Bronchial epithelial cell (primary cell): ENCODE measurements around the gene GEN1. TPM values are rescaled to one million over a fixed set of nuclear protein-coding genes. Genes with fewer than 3 reads are reported as not detected.

ENCODE experiments used
- DNase-seq: peaks from one replicate; pipeline ENCODE4 v3.0.0-alpha.2; 2010; ENCODE audit warnings: low read depth
- FAIRE-seq: peaks from 2 replicates; lab custom pipeline; 2011; peaks lifted over from hg19 to GRCh38; lab: Jason Lieb, UNC
- H3K27me3 ChIP-seq: 2 replicates; pipeline ENCODE4 v1.5.1; 2011; ENCODE audit warnings: low read length; ENCODE audit not compliant: control insufficient read depth, insufficient read depth
- H3K36me3 ChIP-seq: 2 replicates; pipeline ENCODE4 v1.5.1; 2011; ENCODE audit warnings: low read length; ENCODE audit not compliant: control insufficient read depth, insufficient read depth
- H3K4me3 ChIP-seq: 2 replicates; pipeline ENCODE4 v1.5.1; 2011; ENCODE audit warnings: mild to moderate bottlenecking, low read depth, low read length, control low read depth
- total RNA-seq: library from RNA; depleted of rRNA; stranded (reverse); fragments of >200 nt; gene quantifications from 2 replicates; pipeline ENCODE4 v1.2.1, GENCODE V29; 2014
- TF ChIP-seq, protein P1 (sequence below): IDR thresholded peaks from 2 replicates; pipeline ENCODE4 v1.5.1; 2011; ENCODE audit warnings: mild to moderate bottlenecking, moderate library complexity, low read length, control low read depth, inconsistent platforms; ENCODE audit not compliant: insufficient read depth, severe bottlenecking

GEN1 gene
- total RNA-seq, 1 donor from 2014 or later, result 2.6 TPM

DNA sequence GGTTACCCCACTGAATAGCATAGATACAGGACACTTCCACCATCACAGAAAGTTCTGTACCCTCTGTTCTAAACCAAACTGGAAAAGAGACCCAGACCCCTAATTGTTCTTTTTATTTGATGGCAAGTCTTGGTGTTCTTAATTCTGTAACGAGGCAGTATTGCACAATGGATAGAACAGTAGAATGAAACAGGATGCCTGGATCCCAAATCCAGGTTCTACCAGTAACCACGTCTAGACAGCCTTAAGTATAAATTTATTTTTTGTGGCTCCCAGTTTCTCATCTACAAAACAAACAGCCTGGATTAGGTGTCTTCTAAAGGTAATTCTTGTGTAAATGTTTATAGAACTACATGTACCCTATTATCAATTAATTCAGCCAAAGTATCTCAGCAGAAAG is 24.1 kb upstream of the GEN1 start:
- FAIRE-seq (no peak), DNase-seq (no peak)
- Histone ChIP-seq H3K4me3 (no peak overlapping the region), H3K27me3 (no peaks in the 10 kb centered on the region), H3K36me3 (peaks cover 7% of the 10 kb centered on the region)
- TF ChIP-seq, protein P1, sequence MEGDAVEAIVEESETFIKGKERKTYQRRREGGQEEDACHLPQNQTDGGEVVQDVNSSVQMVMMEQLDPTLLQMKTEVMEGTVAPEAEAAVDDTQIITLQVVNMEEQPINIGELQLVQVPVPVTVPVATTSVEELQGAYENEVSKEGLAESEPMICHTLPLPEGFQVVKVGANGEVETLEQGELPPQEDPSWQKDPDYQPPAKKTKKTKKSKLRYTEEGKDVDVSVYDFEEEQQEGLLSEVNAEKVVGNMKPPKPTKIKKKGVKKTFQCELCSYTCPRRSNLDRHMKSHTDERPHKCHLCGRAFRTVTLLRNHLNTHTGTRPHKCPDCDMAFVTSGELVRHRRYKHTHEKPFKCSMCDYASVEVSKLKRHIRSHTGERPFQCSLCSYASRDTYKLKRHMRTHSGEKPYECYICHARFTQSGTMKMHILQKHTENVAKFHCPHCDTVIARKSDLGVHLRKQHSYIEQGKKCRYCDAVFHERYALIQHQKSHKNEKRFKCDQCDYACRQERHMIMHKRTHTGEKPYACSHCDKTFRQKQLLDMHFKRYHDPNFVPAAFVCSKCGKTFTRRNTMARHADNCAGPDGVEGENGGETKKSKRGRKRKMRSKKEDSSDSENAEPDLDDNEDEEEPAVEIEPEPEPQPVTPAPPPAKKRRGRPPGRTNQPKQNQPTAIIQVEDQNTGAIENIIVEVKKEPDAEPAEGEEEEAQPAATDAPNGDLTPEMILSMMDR, result no peak

DNA sequence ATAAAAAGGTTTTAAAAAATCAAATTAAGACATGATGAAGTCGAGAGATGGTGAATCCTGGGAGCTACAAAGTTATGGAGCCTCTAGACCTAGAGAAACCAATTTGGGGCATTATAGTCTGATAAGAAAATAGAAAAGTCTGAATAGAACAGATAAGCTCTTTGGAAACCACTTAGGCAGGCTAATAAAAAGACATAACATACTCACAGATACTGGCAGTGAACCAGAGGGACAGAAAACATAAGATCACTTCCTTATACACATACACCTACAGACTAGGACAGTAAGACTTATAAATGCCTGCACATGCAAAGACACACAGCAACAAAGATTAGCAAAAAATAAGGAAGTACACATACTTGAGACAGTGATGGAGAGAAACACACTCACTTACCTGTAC is 20.3 kb upstream of the GEN1 start:
- no peak for FAIRE-seq
- Histone ChIP-seq H3K4me3 (no peak overlapping the region), H3K36me3 (peaks cover 7% of the 10 kb centered on the region), H3K27me3 (no peaks in the 10 kb centered on the region)
- DNase-seq, result no peak
- TF ChIP-seq, protein P1, result no peak

DNA sequence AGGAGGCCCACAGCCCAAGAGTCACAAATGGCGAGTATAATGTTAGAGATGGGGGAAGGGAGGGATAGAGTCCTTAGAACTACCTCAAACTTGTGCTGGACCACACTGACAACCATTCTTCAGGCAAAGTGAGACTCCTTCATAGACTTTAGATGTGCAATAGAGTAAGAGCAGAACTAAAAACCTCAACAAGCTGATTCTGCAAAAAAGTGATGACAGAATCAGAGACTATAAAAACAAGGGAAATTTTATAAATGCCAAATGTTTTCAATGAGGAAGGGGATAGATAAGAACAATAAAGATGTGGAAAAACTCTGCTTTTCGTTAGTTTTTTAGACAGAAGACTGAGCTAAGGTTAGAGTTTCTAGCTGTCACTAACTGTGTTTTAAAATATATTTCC is 18.1 kb upstream of the GEN1 start:
- Histone ChIP-seq H3K27me3 (no peaks in the 10 kb centered on the region), H3K36me3 (peaks cover 6% of the 10 kb centered on the region), H3K4me3 (no peak overlapping the region)
- TF ChIP-seq, protein P1, result no peak
- no peak for DNase-seq
- no peak for FAIRE-seq

DNA sequence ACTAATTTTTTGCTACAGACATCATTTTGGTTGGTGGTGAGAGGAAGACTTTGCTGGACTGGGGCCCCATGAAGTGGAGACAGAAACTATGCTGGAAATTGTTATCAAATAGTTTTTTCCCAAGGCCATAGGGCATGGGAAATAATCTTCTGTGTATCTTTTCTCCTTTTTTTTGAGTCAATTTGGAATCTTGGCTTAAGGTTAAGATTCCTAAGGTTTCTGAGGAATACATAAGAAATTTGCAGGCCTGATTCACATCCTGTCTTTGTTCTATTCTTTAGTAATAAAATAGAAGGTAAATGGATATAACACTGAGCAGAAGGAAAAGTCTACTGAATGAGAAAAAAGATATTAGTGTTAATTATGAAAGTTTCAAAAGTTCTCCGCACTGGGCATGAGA is 16.9 kb upstream of the GEN1 start:
- Histone ChIP-seq H3K27me3 (no peaks in the 10 kb centered on the region), H3K36me3 (peaks cover 6% of the 10 kb centered on the region), H3K4me3 (no peak overlapping the region)
- TF ChIP-seq, protein P1, result no peak
- FAIRE-seq (no peak), DNase-seq (no peak)

DNA sequence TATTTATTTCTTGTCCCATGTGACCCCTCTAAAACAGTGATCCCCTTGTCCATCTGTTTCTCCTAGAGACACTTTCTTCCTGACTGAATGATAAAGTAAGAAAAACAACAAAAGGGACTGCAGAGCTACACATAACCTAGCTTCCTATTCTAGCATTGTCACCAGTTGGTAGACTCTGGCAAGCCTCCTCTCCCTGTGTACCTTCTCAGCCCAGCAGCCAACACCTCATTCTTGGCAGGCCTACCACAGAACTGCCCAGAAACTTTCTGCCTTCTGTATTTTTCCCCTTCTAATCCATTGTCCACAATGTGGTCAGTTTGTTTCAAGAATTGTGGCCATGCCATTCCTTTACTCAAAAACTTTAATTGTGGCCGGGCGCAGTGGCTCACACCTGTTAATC is 13.7 kb upstream of the GEN1 start:
- TF ChIP-seq, protein P1, result no peak
- H3K4me3 ChIP-seq, result no peak overlapping the region
- H3K27me3 ChIP-seq, result no peaks in the 10 kb centered on the region
- H3K36me3 ChIP-seq, result peaks cover 6% of the 10 kb centered on the region
- FAIRE-seq (no peak), DNase-seq (no peak)
